DMS114 treated with DMSO at 0.1 percent for 48 hours (cell line): ENCODE data around the gene LARGE1.

ENCODE experiments used
- DNase-seq: peaks from one replicate; lab custom pipeline; 2025; ENCODE audit not compliant: unreplicated experiment; lab: John Stamatoyannopoulos, UW

Gene LARGE1

GRCh38 chr22:33605666-33606065, 314.6 kb downstream of the LARGE1 start:
- no peak for DNase-seq

DNA sequence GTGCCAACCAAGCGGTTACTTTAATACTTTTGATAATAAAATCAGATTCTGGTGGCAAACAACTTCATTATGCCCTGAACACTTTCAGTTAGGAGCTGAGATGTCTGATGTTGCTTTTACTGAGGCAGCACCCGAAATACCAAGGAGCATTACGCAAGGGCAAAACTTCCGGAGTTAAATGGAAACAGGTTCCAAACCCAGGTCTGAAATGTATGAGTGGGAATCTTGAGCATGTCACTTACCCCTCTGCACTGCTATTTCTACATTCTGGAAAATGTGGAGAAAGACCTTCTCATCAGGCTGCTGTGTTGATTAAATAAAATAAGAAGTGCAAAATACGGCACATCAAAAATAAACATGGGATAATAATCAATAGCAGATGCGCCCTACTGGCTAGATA, 315.1 kb downstream of the LARGE1 start:
- DNase-seq, result no peak

DNA sequence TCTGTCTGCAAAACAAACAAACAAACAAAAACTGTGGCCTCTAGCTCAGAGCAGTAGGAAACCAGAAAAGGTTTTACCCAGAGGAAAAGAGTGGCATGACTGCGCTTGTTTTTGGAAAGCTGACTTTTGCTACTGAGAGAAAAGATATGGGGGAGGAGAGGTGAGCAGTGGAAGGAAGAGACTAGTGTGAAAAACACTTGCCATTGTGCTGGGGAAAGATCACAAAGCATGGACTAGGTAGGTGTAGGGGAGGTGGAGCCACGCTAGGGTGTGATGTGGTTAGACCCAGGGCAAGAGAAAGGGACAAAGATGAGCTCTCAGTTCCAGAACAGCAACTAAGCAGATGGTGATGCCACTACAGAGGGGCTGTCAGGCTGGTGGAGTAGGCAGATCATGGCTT, 319.2 kb downstream of the LARGE1 start:
- no peak for DNase-seq

DNA sequence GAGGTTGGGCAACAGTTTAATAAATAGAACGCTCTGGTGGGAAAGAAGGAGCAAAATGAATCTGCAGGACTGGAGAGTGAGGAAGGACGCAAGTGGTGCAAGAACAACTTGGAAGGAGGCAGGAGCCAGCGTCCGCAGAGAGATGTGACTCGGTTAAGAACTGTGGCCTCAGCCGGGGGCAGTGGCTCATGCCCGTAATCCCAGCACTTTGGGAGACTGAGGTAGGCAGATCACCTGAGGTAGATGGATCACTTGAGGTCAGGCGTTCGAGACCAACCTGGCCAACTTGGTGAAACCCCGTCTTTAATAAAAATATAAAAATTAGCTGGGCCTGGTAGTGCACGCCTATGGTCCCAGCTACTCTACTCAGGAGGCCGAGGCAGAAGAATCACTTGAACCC, 319.7 kb downstream of the LARGE1 start:
- no peak for DNase-seq

DNA sequence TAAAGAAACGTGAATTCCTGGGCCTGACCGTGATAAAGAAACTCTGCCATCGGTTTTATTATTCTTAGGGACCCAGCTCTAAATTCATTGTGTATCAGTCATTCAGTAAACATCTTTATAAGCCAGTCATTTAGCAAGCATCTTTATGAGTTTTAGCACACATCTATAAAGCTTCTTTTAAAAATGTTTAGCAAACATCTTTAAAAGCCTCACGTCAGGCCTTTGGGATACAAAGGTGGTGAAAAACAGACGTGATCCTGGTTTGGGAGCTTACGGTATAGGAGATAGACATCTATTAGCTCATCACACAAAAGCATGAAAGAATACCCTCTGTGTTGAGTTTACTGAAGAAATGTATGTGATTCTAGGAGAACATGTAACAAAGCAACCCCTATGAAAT, 320.2 kb downstream of the LARGE1 start:
- no peak for DNase-seq

- DNase-seq, result no peak
These were observed 320.7 kb downstream of the LARGE1 start for GRCh38 chr22:33599596-33599995.

GRCh38 chr22:33598821-33599220, 321.5 kb downstream of the LARGE1 start:
- no peak for DNase-seq

DNA sequence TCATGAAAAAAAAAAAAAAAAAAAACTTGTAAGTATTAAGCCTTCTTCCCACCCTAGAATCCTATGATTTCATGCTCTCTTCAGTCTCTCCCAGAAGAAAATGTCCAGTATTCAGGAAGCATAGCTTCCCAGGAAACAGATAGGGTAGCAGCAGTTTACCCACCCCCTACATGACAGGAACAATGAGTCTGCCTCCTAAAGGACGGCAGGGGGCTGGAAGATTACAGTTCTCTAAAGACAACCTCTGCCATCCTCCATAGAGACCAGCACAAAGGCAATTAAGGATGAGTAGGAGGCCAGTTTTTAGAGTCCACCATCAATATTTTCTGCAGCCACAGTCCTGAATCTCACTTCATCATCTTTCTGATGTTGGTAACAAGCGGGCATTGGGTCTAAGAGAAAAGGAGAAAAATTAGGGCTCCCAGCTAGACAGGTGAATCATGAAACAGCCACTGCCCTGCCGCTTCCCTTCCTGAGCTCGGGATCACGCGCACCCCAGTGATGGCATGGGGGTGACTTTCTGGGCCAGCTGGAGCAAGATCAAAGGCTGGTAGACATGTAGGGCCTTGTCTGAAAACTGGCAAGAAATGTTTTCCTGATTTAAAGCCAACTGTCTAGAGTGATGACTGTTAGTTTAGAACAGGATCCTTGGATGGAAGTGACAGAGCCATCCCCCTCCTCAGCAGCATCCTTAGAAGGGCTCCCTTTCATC, 322.8 kb downstream of the LARGE1 start:
- no peak for DNase-seq

GRCh38 chr22:33593818-33594217, 326.5 kb downstream of the LARGE1 start:
- DNase-seq, result no peak

DNA sequence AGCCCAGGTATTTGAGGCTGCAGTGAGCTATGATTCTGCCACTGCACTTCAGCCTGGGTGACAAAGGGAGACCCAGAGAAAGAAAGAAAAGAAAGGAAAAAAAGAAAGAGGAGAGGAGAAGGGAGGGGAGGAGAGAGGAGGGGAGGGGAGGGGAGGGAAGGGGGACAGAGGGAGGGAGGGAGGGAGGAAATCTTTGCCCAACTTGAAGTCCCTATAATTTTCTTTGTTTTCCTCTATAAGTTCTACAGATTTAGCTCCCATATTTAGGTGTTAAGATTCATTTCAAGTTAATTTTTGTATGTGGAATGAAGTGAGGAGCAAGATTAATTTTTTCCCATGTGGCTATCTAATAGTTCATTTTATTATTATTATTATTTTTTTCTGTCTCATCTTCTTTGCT, 328.3 kb downstream of the LARGE1 start:
- no peak for DNase-seq

GRCh38 chr22:33589297-33589696, 331.0 kb downstream of the LARGE1 start:
- DNase-seq, result no peak

DNA sequence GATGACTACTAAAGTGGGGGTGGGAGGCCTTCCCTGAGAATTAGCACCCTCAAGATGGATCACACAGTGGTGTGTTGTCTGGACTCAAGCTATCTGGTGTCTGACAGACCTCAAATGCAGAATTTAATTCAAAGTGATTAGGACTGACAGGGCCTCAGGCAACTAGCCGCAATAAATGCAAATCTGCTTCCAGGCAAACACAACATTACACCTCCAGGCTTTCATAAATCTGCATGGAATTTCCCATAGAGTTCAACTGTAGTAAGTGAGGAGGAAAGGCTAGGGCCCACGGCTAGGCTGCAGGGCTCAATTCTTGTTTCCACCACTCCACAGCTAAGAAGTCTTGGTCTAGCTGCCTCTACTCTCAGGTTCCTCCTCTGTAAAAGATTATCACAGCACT, 331.4 kb downstream of the LARGE1 start:
- no peak for DNase-seq

DNA sequence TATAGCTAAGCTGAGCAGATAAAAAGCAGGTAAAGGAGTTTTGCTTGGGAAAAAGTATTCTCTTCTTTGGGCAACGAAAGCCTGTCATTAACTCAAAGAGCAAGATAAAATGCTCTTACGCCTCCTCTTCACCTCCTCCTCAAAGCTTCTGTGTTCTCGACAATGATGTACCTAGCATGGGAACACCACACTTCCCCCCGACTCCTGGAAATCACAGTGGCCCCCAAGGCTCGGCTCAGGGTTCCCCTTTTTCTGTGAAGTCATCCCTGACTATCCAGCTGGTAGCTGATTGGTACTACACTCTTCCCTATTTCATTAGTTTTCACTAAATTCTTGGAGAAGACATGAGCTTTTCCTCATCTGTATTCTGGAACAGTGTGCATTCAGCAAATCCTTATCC, 336.1 kb downstream of the LARGE1 start:
- DNase-seq, result no peak

DNA sequence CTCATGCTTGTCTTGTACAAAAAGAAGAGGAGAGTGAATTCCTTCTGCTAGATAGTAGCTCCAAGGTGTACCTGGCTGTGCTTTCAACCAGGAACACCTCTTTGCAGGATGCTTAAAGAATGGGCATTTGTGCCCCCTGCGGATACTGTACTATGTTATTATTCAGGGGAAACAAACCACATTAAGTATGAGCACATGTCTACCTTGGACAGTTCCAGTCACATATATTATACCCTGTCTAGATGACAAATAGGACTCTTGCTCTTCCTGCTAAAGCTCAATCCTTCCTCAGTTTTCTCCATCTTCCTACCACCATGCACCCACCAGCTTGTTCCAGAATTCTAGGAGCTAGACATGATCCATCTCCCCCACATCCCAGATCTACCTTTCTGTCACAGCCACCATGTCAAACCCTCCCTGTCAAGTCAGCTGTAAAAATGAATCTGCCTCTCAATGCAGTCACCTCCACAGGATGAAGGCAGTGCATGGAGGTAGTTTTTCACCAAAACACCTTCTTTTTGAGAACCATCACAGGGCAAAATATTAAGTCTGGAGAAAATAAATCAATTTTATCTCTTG, 337.4 kb downstream of the LARGE1 start:
- DNase-seq, result no peak

- DNase-seq, result no peak
These were observed 340.0 kb downstream of the LARGE1 start for GRCh38 chr22:33580310-33580709.

- peak; percentile 30 for DNase-seq
These were observed 340.7 kb downstream of the LARGE1 start for GRCh38 chr22:33579448-33580093.

DNA sequence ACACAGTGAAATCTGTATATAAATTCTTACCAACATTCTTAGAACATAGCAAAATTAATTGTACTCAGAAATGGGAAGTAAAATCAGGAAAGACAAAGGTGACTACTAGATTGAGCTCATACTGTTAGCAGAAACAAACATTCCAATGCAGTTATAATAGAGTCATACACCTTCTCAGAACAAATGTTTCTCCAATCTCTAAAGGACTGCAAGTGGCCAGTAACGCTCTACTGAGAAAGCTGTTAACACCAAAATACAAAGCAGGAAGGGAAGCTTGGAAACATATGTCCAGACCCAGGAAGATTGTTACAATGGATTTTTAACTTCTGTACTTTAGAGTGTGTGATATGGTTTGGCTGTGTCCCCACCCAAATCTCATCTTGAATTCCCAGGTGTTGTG, 341.5 kb downstream of the LARGE1 start:
- no peak for DNase-seq

DNA sequence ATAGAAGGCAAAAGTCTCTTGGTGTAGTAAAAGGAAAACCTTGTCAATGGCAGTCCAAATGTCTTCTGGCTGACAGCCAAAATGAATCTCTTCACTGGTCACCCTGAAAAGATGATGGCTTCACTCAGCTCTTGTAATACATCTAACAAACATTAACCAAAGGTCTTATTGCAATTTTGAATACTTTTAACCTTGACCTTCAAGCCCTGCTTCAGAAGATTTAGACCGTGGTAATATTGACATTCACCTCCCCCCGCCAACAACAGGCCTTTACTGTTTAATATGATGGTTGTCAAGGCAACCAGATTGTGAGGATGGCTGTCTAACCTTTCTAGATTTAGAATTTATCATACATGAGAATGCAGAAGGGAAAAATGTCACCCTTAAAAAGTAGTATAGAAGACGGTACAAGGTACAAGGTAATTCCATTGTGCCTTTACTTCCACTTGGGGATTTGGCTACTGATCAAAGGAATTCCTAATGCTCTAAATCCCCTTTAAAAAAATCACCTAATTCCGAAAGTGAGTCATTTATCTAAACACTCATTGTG, 342.3 kb downstream of the LARGE1 start:
- DNase-seq, result no peak

GRCh38 chr22:33576205-33576604, 344.1 kb downstream of the LARGE1 start:
- no peak for DNase-seq

- DNase-seq, result no peak
These were observed 344.5 kb downstream of the LARGE1 start for GRCh38 chr22:33575771-33576170.

DNA sequence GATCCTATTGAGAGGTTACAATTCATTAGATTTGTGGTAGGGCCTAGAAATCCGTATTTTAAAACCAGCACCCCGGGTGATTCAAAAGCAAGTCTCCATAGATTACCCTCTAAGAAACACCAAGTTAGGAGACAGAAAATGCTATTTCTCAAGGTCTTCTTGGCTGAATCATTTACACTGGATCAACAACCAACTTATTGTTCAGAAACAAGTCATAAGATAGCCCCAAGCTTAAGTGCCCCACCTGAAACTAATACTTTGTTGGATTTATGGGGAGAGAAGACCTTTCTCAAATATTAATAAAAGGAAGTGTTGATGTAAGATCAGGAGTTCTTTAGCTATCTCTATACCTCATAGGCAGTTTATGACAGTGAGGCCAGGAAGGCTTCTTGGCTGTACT, 345.2 kb downstream of the LARGE1 start:
- no peak for DNase-seq

DNA sequence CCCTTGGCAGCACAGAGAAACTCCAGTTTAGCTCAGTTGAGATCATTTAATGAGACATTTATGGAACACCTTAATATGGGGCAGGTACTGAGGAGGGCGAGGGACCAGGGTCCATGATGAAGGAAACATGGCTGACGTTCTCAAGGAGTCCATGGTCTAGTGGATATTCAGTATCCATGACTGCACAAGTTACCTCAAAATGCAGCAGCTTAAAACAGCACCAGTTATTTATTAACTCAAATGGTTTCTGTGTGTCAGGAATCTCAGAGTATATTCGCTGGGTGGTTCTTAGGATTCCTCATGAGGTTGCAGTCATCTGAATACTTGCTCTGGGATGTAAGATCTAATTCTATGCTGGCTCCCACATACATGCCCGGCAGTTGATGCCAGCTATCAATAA, 346.8 kb downstream of the LARGE1 start:
- DNase-seq, result no peak
